GM19467 (cell line): ENCODE data around the gene CHFR.
"Not testable (repeated sequence)": the region's sequence is repeated elsewhere in the genome, so short reads cannot be mapped to it uniquely, and the experiment has no call there.

Experiments
- ATAC-seq: cut with Tn5 transposase; IDR thresholded peaks from one replicate; pipeline ENCODE4 v1.9.1; 2021; ENCODE audit warnings: mild to moderate bottlenecking, moderate library complexity; ENCODE audit not compliant: unreplicated experiment

CHFR gene

DNA sequence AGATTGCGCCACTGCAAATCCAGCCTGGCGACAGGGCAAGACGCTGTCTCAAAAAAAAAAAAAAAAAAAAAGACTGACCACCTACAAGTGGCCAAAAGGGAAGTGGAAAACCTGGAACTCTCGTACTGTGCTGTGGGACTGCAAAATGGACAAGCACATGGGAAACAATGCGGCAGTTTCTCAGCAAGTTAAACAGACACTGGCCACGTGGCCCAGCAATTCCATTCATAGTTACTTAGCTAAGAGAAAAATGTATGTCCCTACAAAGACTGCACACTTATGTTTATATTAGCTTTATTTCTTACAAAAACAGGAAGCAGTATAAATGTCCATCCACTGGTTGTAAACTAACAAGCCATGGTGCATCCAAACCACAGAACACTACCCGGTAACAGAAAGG is 5.6 kb downstream of the CHFR start:
- no peak for ATAC-seq

DNA sequence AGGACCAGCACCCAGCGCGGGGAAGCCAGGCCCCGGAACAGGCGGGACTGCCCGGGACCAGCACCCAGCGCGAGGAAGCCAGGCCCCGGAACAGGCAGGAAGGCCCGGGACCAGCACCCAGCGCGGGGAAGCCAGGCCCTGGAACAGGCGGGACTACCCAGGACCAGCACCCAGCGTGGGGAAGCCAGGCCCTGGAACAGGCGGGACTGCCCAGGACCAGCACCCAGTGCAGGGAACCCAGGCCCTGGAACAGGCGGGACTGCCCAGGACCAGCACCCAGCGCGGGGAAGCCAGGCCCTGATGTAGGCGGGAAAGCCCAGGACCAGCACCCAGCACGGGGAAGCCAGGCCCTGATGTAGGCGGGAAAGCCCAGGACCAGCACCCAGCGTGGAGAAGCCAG is 12.8 kb downstream of the CHFR start:
- not testable (repeated sequence) for ATAC-seq

DNA sequence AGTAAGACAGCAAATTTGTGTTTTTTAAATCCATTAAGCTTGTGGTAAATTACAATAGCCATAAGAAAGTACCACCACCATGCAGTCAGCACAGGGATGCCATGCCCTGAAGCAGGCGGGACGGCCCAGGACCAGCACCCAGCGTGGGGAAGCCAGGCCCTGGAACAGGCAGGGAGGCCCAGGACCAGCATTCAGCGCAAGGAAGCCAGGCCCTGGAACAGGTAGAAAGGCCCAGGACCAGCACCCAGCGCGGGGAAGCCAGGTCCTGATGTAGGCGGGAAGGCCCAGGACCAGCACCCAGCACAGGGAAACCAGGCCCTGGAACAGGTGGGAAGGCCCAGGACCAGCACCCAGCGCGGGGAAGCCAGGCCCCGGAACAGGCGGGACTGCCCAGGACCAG is 13.2 kb downstream of the CHFR start:
- ATAC-seq = no peak

DNA sequence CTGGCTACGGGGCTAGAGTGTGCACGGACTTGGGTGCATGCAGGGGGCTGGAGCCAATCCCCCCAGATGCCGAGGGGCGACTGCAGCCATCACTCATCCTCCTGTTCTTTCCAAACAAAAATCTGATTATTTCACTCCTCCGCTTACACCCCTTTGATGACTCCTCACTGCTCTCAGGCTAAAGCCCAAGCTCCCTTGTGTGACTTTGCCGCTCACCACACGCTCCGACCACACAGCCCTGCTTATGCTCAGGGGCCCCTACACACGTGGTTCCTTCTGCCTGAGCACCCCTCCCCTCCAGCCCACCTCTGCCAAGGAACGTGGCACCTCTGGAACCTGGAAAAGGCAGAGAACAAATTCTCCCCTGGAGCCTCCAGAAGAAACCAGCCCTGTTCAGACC is 13.7 kb downstream of the CHFR start:
- no peak for ATAC-seq

DNA sequence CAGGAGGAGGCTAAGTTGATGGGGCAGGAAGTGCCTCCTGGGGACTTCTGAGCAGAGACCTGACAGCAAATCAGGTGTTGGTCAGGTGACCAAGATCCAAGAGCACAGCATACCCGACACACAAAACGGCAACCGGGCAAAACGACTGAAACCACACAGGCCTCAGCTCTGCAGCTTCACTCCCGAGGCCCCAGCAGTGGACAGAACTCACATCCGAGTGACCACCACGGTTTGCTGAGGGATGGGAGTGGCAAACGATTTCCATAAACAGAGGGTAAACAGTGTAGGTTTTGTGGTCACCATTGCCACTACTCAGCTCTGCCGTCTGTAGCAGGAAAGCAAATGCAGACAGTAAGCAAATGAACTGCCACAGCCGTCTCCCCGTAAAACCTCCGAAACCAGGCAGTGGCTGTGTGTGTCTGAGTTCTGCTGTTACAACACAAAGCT is 14.4 kb downstream of the CHFR start:
- ATAC-seq = no peak

DNA sequence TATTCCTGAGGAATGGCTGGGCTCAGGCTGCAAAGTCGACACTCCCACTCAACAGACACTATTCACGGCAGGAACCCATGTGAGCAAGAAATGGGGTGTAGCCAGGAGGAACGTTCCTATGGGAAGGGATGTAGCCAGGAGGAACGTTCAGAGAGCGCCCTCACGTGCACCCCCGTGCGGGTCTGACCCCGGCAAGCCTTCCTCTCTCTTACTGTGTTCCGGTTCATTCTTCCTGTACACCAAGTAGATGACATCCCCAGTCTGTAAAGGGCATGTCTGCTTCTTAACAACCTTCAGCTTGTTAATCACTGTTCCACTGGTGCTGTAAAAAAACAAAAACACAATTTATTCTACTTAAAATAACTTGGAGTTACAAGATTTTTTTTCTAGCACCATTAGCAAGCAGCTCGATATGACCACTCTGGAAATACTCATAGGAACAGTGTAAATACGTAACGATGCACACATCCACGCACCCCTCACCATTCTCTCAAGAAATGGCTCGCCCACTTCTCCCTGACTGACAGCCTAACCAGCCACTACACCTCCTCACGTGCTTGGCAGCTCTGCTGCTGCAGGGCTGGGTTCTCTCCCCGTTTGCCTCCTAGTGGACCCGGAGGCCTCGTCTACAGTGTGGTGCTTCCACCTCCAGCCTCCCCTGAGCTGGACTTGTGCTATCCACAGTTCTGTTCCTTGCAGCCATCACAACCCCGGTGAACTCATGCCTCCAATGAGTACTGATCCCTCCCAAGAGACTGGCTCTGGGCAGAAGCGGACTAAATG is 15.1 kb downstream of the CHFR start:
- no peak for ATAC-seq

DNA sequence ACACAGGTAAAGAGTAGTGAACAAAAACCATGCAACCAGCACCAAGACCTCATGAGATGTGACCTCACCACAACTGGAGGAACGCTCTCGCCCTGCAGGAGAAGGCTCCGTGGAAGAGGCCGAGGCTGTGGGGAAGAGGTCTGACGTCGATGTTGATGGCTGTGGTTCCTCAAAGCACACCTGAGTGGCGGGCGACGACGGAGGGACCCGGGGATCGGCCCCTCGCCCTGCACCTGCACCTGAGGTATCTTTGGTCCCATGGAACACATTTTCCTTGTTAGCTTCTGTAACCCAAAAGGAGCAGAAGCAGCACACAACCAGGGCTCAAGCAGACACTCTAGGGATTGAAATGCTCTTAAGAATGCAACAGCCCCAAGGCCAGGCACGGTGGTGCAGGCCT is 17.9 kb downstream of the CHFR start:
- ATAC-seq = no peak

DNA sequence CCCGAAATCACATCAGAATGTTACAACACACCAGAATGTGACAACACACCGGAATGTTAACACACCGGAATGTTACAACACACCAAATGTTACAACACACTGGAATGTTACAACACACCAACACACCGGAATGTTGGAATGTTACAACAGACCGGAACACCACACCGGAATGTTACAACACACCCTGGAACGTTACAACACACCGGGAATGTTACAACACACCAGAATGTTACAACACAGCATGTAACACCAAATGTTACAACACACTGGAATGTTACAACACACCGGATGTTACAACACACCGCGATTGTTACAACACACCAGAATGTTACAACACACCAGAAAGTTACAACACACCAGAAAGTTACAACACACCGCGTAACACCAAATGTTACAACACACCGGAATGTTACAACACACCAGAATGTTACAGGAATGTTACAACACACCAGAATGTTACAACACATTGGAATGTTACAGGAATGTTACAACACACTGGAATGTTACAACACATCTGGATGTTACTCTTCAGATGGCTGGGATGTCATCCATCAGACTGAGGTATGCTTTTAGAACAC is 21.1 kb downstream of the CHFR start:
- no peak for ATAC-seq

DNA sequence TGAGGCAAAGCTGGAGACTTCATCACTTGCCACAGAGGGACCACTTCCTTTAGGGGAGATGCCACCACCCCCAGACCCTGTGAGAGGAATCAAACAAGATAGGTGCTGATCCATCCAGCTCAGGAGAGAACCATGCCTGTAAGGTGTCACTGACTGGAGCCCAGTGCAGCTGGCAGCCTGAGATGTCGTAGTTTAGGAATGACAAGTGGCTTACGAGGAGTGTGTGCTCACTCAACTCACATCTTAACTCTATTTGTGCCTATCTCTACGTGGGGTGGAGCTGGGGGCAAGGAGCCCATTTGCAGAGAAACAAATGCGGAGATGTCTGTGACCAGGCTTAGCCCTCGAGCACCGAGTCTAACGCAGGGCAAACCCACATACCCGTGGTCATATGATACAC is 25.8 kb downstream of the CHFR start:
- ATAC-seq = no peak

DNA sequence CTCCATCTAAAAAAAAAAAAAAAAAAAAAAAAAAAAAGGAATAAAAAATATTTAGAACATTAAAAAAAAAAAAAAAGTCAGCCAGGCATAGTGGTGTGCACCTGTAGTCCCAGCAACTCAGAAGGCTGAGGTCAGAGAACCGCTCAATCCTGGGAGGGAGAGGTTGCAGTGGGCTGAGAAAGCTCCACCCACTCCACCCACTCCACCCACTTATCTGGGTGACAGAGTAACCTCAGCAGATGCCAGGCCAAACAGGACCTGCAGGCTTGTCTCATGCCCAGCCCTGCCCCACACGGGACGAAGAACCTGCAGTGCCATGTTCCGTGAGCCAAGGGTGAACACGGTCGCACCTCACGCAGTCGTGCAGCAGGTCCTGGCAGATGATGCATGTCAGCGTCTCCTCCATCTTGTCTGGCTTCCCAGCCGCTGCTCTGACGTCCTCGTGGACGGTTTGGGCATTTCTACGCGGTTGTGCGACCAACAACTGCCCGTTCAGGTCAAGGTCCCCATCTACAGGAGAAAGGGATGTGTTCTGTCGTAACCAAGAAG is 28.6 kb downstream of the CHFR start:
- ATAC-seq = no peak

DNA sequence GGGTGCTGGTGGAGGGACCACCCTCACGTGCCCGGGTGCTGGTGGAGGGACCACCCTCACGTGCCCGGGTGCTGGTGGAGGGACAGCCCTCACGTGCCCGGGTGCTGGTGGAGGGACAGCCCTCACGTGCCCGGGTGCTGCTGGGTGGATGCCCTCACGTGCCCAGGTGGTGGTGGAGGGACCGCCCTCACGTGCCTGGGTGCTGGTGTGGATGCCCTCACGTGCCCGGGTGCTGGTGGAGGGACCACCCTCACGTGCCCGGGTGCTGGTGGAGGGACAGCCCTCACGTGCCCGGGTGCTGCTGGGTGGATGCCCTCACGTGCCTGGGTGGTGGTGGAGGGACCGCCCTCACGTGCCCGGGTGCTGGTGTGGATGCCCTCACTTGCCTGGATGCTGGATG is 30.4 kb downstream of the CHFR start:
- ATAC-seq = not testable (repeated sequence)

DNA sequence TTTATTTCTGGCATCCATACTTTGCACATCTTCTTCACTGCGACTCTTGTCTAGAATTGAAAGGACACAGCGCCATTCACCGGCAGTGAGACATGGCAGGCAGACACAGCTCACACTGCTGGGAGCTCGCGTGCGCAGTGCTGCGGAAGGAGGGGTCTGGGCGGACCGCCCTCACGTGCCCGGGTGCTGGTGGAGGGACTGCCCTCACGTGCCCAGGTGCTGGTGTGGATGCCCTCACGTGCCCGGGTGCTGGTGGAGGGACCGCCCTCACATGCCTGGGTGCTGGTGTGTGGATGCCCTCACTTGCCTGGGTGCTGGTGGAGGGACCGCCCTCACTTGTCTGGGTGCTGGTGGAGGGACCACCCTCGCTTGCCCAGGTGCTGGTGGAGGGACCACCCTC is 30.8 kb downstream of the CHFR start:
- ATAC-seq = no peak

DNA sequence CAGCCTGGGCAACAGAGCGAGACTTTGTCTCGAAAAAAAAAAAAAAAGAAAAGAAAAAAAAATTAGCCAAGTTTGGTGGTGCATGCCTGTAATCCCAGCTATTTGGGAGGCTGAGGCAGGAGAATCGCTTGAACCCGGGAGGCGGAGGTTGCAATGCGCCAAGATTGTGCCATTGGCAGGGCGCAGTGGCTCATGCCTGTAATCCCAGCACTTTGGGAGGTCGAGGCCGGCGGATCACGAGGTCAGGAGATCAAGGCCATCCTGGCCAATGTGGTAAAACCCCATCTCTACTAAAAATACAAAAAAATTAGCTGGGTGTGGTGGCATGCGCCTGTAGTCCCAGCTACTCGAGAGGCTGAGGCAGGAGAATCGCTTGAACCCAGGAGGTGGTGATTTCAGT is 32.2 kb downstream of the CHFR start:
- not testable (repeated sequence) for ATAC-seq

DNA sequence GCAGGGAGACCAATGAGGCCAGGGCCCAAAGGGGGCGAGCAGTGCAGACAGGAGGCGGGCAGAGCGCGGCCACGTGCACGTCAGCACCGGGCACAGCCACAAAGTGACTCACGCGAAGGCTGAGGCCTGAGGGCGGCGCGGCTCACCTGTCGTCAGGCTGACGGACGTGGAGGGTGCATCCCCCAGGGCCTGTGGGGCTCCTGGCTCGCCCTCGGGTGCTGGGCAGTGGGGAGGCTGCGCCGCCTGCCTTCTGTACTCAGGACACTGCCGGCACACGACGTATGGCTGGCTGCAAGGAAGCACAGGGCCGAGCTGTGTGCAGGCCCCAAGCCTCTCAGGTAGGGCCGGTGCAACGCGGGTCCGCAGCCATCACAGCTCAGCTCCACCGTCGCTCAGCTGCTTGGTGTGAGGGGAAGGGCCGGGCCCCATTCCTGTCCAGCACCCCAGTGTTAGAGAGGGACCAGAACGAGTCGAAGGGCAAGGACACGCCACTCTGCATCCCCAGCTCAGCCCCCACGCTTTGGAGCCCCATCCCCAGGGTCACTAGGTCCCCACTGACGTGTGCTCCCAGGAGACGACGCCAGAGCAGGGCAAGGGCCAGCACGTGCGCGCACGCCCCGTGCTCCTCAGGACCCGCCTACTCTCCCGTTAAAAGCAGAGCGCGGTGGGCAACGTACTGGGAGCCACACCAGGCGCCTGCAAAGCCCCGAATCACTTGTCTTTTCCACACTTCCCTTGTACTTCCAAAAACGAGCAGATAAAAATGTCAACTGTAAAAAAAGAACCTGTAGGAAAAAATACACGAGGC is 33.9 kb downstream of the CHFR start:
- no peak for ATAC-seq

DNA sequence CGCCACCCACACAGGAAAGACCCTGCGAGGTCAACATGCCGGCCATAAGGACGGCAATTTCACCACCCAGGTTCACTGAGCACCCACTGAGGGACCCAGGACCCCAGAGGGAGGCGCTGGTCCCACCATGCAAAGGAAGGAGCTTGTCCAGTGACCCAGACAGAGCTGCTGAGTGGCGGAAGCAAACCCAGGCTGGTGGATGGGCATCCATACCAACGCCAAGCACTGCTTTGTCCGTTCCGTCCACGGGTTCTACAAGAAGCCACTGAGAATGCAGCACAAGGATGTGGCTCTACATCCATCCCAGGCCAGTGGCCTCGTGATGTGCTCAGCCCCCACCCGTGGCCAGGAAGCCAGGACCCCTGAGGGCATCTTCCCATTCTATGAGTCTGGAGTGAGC is 34.9 kb downstream of the CHFR start:
- no peak for ATAC-seq

DNA sequence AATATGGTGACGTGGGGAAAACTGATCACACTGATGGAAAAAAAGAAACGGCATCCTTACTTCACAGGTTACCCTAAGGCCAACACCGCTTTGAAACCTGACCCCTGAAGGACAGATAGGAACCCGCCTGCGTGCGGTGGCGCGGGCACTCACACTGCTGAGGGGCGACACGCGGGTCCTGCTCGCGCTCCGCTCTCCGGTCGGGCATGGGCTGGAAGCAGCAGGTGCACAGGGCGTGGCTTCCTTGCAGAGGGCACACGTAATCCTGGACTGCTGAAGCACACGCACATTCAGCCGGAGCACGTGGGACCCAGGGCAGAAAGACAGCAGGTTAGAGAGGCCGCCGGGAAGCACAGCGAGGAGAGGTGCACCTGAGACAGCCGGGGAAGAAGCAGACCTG is 35.9 kb downstream of the CHFR start:
- no peak for ATAC-seq

DNA sequence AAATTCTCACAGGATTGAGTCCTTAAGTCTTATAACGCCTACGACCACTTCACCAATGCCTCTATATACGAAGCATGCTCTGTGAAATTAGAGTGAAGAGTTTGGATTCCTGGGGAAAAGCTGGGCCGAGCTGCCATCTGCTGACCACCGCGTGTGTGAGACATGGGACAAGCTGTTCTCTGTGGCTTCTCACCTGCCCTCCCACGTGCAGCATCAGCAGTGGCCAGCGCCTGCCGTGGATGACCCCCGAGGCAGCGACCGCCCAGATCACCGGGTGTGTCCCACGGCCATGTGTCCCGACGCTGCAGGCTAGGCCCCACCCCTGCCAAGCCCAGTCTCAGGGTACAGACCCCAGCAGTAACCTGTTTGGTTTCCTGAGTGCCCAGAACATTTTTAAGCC is 37.1 kb downstream of the CHFR start:
- ATAC-seq = no peak

DNA sequence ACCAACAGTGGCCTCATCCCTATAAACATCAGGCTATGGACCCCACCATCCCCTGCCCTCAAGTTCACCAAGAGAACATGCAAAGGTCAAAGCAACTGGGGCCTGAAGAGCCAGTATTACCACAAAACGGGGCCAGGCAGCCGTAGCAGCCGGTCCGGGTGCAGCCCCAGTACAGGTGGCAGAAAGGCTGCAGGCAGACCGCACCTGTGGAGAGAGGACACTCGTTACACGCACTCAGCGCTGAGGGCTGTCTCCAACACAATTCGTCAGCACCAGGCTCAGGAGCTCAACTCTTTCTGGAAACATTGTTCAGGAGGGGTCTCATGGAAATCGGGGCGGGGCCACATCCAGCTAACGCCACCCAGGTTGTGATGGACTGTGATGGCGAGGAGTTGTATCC is 38.9 kb downstream of the CHFR start:
- ATAC-seq = no peak

DNA sequence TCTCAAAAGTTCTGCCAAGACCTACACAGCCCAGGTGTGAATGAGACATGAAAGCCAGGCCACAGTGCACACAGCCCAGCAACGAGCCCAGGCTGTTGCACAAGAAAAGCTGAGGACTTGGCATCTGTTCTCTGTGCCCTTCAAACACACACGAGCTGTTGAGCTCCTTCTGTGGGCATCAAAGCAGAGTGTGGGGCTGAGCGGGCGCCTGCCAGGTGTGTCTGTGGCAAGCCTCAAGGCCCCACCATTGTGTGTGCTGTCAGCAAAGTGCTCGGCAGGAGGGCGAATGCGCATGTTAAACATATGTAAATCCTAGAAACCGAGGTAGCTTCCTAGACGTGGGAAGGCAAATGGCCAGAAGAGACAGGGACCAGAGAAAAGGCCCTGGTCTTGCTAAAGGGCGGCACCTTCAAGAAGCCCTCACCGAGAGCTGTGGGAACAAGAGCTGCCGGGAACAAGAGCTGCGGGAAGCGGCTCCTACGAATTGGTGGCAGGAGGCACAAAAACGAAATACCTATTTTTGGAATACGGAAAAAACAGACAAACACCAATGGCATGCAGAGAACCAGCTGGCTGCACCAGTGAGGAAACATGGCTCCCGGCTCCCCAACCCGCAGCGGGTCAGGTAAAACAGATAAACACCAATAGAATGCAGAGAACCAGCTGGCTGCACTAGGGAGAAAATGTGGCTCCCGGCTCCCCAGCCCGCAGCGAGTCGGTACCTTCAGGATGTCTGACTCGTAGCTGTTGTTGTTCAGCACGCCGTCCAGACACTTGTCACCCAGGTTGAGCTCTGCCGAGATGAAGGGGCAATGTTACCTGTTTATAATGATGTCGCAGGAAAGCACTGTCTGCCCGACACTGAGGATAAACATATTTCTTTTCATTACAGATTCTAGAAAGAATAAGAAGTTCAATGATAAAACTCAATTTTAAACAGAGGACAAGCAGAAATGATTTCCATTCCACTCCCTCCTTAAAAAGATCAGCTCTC is 39.7 kb downstream of the CHFR start:
- no peak for ATAC-seq

DNA sequence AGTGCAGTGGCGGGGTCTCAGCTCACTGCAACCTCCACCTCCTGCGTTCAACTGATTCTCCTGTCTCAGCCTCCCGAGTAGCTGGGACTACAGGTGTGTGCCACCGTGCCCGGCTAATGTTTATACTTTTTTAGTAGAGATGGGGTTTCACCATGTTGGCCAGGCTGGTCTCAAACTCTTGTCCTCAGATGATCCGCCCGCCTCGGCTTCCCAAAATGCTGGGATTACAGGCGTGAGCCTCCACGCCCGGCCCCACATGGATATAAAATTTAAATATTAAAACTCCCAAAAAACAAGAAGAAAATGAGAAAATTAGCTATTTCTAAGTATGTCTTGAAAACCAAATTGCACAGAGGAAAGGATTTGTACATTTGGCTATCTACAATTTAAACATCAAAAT is 42.7 kb downstream of the CHFR start:
- not testable (repeated sequence) for ATAC-seq
